ENCODE measurements around the gene TREML1.

GRCh38 chr6:41120058-41120457 is 34.1 kb downstream of the TREML1 start:
- TF ChIP-seq, protein P1, sequence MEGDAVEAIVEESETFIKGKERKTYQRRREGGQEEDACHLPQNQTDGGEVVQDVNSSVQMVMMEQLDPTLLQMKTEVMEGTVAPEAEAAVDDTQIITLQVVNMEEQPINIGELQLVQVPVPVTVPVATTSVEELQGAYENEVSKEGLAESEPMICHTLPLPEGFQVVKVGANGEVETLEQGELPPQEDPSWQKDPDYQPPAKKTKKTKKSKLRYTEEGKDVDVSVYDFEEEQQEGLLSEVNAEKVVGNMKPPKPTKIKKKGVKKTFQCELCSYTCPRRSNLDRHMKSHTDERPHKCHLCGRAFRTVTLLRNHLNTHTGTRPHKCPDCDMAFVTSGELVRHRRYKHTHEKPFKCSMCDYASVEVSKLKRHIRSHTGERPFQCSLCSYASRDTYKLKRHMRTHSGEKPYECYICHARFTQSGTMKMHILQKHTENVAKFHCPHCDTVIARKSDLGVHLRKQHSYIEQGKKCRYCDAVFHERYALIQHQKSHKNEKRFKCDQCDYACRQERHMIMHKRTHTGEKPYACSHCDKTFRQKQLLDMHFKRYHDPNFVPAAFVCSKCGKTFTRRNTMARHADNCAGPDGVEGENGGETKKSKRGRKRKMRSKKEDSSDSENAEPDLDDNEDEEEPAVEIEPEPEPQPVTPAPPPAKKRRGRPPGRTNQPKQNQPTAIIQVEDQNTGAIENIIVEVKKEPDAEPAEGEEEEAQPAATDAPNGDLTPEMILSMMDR (IDR thresholded peaks at IDR 0.05; ENCODE audit: control extremely low read depth in 1 of 3, insufficient read depth in 1 of 3, low read depth in 1 of 3, low read length in 3 of 3), result no peak
- no peak for TF ChIP-seq RAD21 (IDR thresholded peaks at IDR 0.05 in 1 of 2, conservative IDR thresholded peaks at IDR 0.05 in 1 of 2; ENCODE audit: low read depth in 2 of 2, low read length in 2 of 2)
- no peak for TF ChIP-seq SP4 (IDR thresholded peaks at IDR 0.05; ENCODE audit: low read length)
- no peak for TF ChIP-seq RFX5 (IDR thresholded peaks at IDR 0.05; ENCODE audit: borderline replicate concordance, low read depth, low read length)
- TF ChIP-seq POLR2AphosphoS5 (IDR thresholded peaks at IDR 0.05; ENCODE audit: low read depth, low read length), result no peak
- TF ChIP-seq BRCA1 (IDR thresholded peaks at IDR 0.05; ENCODE audit: low read depth, low read length), result no peak
- TF ChIP-seq JUN (IDR thresholded peaks at IDR 0.05; ENCODE audit: low read depth, low read length), result no peak
- no peak for TF ChIP-seq EZH2 (IDR thresholded peaks at IDR 0.05; ENCODE audit: low read depth, low read length, severe bottlenecking)
- no peak for TF ChIP-seq NANOG (IDR thresholded peaks at IDR 0.05; ENCODE audit: insufficient read depth, low read depth, low read length, poor library complexity, severe bottlenecking)
- TF ChIP-seq YY1 (IDR thresholded peaks at IDR 0.05; ENCODE audit: low read depth, low read length), result no peak
- no peak for TF ChIP-seq TAF1 (IDR thresholded peaks at IDR 0.05; ENCODE audit: low read depth, low read length)
- no peak for TF ChIP-seq USF2 (IDR thresholded peaks at IDR 0.05; ENCODE audit: low read length)
